ENCODE results near the gene MAP7D2.

GRCh38 chrX:20140420-20140819 lies 23.7 kb upstream of the MAP7D2 start:
- no peak for TF ChIP-seq EZH2 (IDR thresholded peaks at IDR 0.05; ENCODE audit: low read length, unreplicated experiment)
- TF ChIP-seq CTCF (conservative IDR thresholded peaks at IDR 0.05; ENCODE audit: low read depth, low read length): no peak
- TF ChIP-seq EZH2phosphoT487 (IDR thresholded peaks at IDR 0.05; ENCODE audit: borderline replicate concordance, low read length): no peak
